IMR-90 (cell line): Measurements from ENCODE around the gene GAS7. TPM values are rescaled to one million over a fixed set of nuclear protein-coding genes. Genes with fewer than 3 reads are reported as not detected.

Experiments used
- ATAC-seq: fragments of 200-7000 bp; cut with Tn5 transposase; 2 replicates; pipeline ENCODE4 v1.9.1; 2020; ENCODE audit warnings: low read depth, mild to moderate bottlenecking, moderate library complexity
- BruUV-seq: library from RNA; stranded (reverse); fragments of 400-500 nt; replicated peaks from 2 replicates; lab custom pipeline; 2021; lab: Mats Ljungman, UMichigan
- CTCF ChIA-PET: fragments of 300-600 bp; formaldehyde crosslinking; extraction: SDS; loops from one replicate; lab custom pipeline; 2021; ENCODE audit warnings: antibody characterized with exemption; lab: Yijun Ruan, JAX
- POLR2A ChIA-PET: fragments of 300-600 bp; sonication (Branson Sonifier 250); formaldehyde crosslinking; loops from one replicate; lab custom pipeline; 2022; ENCODE audit warnings: antibody characterized with exemption; ENCODE audit not compliant: unreplicated experiment; lab: Charles Lee
- DNase-seq: peaks from one replicate; pipeline ENCODE4 v3.0.0; 2013
- H2AFZ ChIP-seq: replicated peaks from 2 replicates; pipeline ENCODE3; 2013; ENCODE audit warnings: low read length, mild to moderate bottlenecking; ENCODE audit not compliant: poor library complexity
- H2AK5ac ChIP-seq: 2 replicates; pipeline ENCODE4 v1.6.1; 2013; ENCODE audit warnings: low read depth, low read length, inconsistent platforms
- H2AK9ac ChIP-seq: replicated peaks from 2 replicates; pipeline ENCODE3; 2013; ENCODE audit warnings: mild to moderate bottlenecking, low read depth, low read length, moderate library complexity; ENCODE audit not compliant: poor library complexity
- H2BK120ac ChIP-seq: 2 replicates; pipeline ENCODE4 v1.6.1; 2013; ENCODE audit warnings: low read depth, low read length, inconsistent platforms
- H2BK15ac ChIP-seq: 3 replicates; pipeline ENCODE4 v1.6.1; 2013; ENCODE audit warnings: low read depth, low read length, inconsistent platforms
- H2BK20ac ChIP-seq: 2 replicates; pipeline ENCODE4 v1.6.1; 2013; ENCODE audit warnings: low read depth, mild to moderate bottlenecking, inconsistent platforms, low read length, moderate library complexity
- H2BK5ac ChIP-seq: 2 replicates; pipeline ENCODE4 v1.6.1; 2013; ENCODE audit warnings: mild to moderate bottlenecking, low read depth, low read length, inconsistent platforms; ENCODE audit not compliant: poor library complexity, severe bottlenecking
- H3K14ac ChIP-seq: replicated peaks from 2 replicates; pipeline ENCODE4 v1.6.1; 2013; ENCODE audit warnings: low read depth, low read length, inconsistent platforms
- H3K18ac ChIP-seq: 2 replicates; pipeline ENCODE4 v1.6.1; 2013; ENCODE audit warnings: low read depth, low read length, control low read depth
- H3K23ac ChIP-seq: 2 replicates; pipeline ENCODE4 v1.6.1; 2013; ENCODE audit warnings: low read depth, low read length, inconsistent platforms
- H3K27ac ChIP-seq: 2 replicates; pipeline ENCODE4 v1.5.1; 2013; ENCODE audit warnings: mild to moderate bottlenecking, control low read depth, low read length; ENCODE audit not compliant: insufficient read depth
- H3K27me3 ChIP-seq: 2 replicates; pipeline ENCODE4 v1.6.1; 2013; ENCODE audit warnings: low read length; ENCODE audit not compliant: control insufficient read depth, insufficient read depth
- H3K36me3 ChIP-seq: 2 replicates; pipeline ENCODE4 v1.6.1; 2013; ENCODE audit warnings: low read length, mixed read lengths; ENCODE audit not compliant: control insufficient read depth, insufficient read depth
- H3K4ac ChIP-seq: 2 replicates; pipeline ENCODE4 v1.6.1; 2013; ENCODE audit warnings: low read depth, low read length, inconsistent platforms
- H3K4me1 ChIP-seq: 2 replicates; pipeline ENCODE4 v1.6.1; 2013; ENCODE audit warnings: low read length, mixed read lengths; ENCODE audit not compliant: control insufficient read depth, insufficient read depth
- H3K4me2 ChIP-seq: 2 replicates; pipeline ENCODE4 v1.6.1; 2013; ENCODE audit warnings: low read depth, mild to moderate bottlenecking, control low read depth, low read length, moderate library complexity
- H3K4me3 ChIP-seq: 2 replicates; pipeline ENCODE4 v1.5.1; 2013; ENCODE audit warnings: low read depth, mild to moderate bottlenecking, control low read depth, low read length, moderate library complexity; ENCODE audit not compliant: insufficient read depth
- H3K56ac ChIP-seq: 2 replicates; pipeline ENCODE4 v1.6.1; 2013; ENCODE audit warnings: low read length, inconsistent platforms; ENCODE audit not compliant: insufficient read depth; ENCODE audit errors: extremely low read depth
- H3K79me1 ChIP-seq, 2 experiments: 2 replicates each; pipeline ENCODE4 v1.6.1; 2013; ENCODE audit warnings: low read length in 2 of 2, inconsistent platforms in 1 of 2, low read depth in 1 of 2
- H3K9ac ChIP-seq: 2 replicates; pipeline ENCODE4 v1.6.1; 2013; ENCODE audit warnings: low read depth, low read length, control low read depth
- H3K9me1 ChIP-seq: 2 replicates; pipeline ENCODE4 v1.6.1; 2013; ENCODE audit warnings: low read length, inconsistent platforms; ENCODE audit not compliant: insufficient read depth
- H3K9me3 ChIP-seq: 2 replicates; pipeline ENCODE4 v1.6.1; 2013; ENCODE audit warnings: low read length; ENCODE audit not compliant: control insufficient read depth, insufficient read depth
- H4K20me1 ChIP-seq: 2 replicates; pipeline ENCODE4 v1.6.1; 2013; ENCODE audit warnings: low read length, inconsistent platforms; ENCODE audit not compliant: insufficient read depth
- H4K5ac ChIP-seq: 2 replicates; pipeline ENCODE4 v1.6.1; 2013; ENCODE audit warnings: mild to moderate bottlenecking, low read depth, low read length, control low read depth
- H4K8ac ChIP-seq, 2 experiments: 2 replicates each; pipeline ENCODE4 v1.6.1; 2013; ENCODE audit warnings: low read depth in 2 of 2, low read length in 2 of 2, control low read depth in 1 of 2, inconsistent platforms in 1 of 2
- H4K91ac ChIP-seq: 2 replicates; pipeline ENCODE4 v1.6.1; 2013; ENCODE audit warnings: low read depth, low read length, inconsistent platforms; ENCODE audit not compliant: insufficient read depth
- MAFK ChIP-seq: IDR thresholded peaks from 2 replicates; pipeline ENCODE4 v1.6.1; 2012; ENCODE audit warnings: low read depth, low read length, improper control_type of control experiment
- MXI1 ChIP-seq: IDR thresholded peaks from 2 replicates; pipeline ENCODE4 v1.6.1; 2012; ENCODE audit warnings: low read depth, mild to moderate bottlenecking, low read length, moderate library complexity, borderline replicate concordance
- RAD21 ChIP-seq: IDR thresholded peaks from 2 replicates; pipeline ENCODE4 v1.6.1; 2012; ENCODE audit warnings: low read length, improper control_type of control experiment
- RFX5 ChIP-seq: IDR thresholded peaks from 2 replicates; pipeline ENCODE4 v1.8.0; 2012; ENCODE audit warnings: low read depth, mild to moderate bottlenecking, low read length, moderate library complexity
- WGBS, 2 experiments: methylation state at CpG; one replicate each; pipeline versions ENCODE4 v1.1.5 to v1.1.7; 2013; ENCODE audit warnings: missing lambda C conversion rate in 2 of 2; ENCODE audit not compliant: insufficient read length in 1 of 2; ENCODE audit errors: extremely low coverage in 2 of 2; 5-methylcytosine and 5-hydroxymethylcytosine counted together
- dilution Hi-C: fragments of 300-500 bp; cut with HindIII; formaldehyde crosslinking; loops from one replicate; pipeline ENCODE4 v1.14.3; 2018; ENCODE audit warnings: low sequenced_read_pairs; ENCODE audit not compliant: unreplicated experiment
- in situ Hi-C: fragments of 300-500 bp; cut with MboI; formaldehyde crosslinking; loops from 3 replicates; pipeline ENCODE4 v1.14.3; 2019; ENCODE audit warnings: low sequenced_read_pairs, inconsistent platforms, mixed read lengths
- intact Hi-C: fragments of 100-400 bp; cut with micrococcal nuclease; formaldehyde crosslinking; loops from 2 replicates; pipeline ENCODE4 v1.10.0; 2022
- polyA plus RNA-seq, 3 experiments: library from polyadenylated mRNA; depleted of rRNA; stranded (reverse); fragments of >200 nt; gene quantifications; 2 replicates each; pipeline ENCODE4 v1.2.3, GENCODE V29; 2012; ENCODE audit warnings: low replicate concordance in 1 of 3
- total RNA-seq: library from RNA; depleted of rRNA; stranded (reverse); fragments of >200 nt; gene quantifications from 2 replicates; pipeline ENCODE4 v1.2.3, GENCODE V29; 2012
- TF ChIP-seq, protein P1 (sequence below): fragments of 150-350 bp; IDR thresholded peaks from 2 replicates; pipeline ENCODE4 v1.6.1; 2016; ENCODE audit warnings: low read depth, mild to moderate bottlenecking, low read length, moderate library complexity, borderline replicate concordance
- TF ChIP-seq, protein P2 (sequence below): conservative IDR thresholded peaks from 2 replicates; pipeline ENCODE4 v1.5.1; 2012; ENCODE audit warnings: mild to moderate bottlenecking, low read depth, low read length, improper control_type of control experiment

GAS7 gene
- total and polyA plus RNA-seq, 2 of the 4 experiments (the other 2 are of a cell fraction), result 4.6 to 5.0 TPM

DNA sequence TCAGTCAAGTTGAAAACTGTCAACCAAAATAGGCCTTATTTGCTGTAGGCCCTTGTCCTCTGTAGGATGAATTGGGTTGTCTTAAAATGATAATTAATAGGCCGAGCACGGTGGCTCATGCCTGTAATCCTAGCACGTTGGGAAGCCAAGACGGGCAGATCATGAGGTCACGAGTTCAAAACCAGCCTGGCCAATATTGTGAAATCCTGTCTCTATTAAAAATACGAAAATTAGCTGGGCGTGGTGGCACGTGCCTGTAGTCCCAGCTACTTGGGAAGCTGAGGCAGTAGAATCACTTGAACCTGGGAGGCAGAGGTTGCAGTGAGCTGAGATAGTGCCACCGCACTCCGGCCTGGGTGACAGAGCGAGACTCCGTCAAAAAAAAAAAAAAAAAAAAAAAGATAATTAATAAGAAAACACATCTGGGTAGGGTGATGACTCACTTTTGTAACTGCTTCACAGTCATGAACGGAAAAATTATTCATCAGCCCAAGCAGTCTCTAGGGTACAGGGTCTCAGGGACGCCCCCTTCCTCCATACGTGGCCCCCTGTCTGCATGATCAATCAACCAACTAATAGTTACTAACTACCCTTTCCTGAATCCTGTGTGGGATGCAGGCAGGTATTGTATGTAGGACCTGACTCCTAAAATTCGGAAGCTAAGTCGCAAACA lies 156.4 kb downstream of the GAS7 start:
- dilution Hi-C loops, result no loop called here
- H3K23ac ChIP-seq, result no peak overlapping the region
- no peak overlapping the region for H2AFZ ChIP-seq
- no peaks in the 10 kb centered on the region for H3K36me3 ChIP-seq
- no peak overlapping the region for H3K9ac ChIP-seq
- H4K20me1 ChIP-seq, result no peaks in the 10 kb centered on the region
- 74% methylated on average over 5 of the region's 17 CpGs; no CpG with 5 or more reads in 1 of the 2 experiments for WGBS, 2 experiments
- no peak for TF ChIP-seq RFX5
- TF ChIP-seq MAFK, result no peak
- TF ChIP-seq, protein P1, sequence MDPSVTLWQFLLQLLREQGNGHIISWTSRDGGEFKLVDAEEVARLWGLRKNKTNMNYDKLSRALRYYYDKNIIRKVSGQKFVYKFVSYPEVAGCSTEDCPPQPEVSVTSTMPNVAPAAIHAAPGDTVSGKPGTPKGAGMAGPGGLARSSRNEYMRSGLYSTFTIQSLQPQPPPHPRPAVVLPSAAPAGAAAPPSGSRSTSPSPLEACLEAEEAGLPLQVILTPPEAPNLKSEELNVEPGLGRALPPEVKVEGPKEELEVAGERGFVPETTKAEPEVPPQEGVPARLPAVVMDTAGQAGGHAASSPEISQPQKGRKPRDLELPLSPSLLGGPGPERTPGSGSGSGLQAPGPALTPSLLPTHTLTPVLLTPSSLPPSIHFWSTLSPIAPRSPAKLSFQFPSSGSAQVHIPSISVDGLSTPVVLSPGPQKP, result no peak
- no peak for TF ChIP-seq MXI1
- TF ChIP-seq RAD21, result no peak
- TF ChIP-seq, protein P2, sequence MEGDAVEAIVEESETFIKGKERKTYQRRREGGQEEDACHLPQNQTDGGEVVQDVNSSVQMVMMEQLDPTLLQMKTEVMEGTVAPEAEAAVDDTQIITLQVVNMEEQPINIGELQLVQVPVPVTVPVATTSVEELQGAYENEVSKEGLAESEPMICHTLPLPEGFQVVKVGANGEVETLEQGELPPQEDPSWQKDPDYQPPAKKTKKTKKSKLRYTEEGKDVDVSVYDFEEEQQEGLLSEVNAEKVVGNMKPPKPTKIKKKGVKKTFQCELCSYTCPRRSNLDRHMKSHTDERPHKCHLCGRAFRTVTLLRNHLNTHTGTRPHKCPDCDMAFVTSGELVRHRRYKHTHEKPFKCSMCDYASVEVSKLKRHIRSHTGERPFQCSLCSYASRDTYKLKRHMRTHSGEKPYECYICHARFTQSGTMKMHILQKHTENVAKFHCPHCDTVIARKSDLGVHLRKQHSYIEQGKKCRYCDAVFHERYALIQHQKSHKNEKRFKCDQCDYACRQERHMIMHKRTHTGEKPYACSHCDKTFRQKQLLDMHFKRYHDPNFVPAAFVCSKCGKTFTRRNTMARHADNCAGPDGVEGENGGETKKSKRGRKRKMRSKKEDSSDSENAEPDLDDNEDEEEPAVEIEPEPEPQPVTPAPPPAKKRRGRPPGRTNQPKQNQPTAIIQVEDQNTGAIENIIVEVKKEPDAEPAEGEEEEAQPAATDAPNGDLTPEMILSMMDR, result no peak
- no peaks in the 10 kb centered on the region for H3K9me3 ChIP-seq
- DNase-seq (no peak), ATAC-seq (no peak)
- no peaks in the 10 kb centered on the region for H3K9me1 ChIP-seq
- H2BK20ac ChIP-seq, result no peak overlapping the region
- no peak overlapping the region for H4K5ac ChIP-seq
- H2BK120ac ChIP-seq, result no peak overlapping the region
- no TSS peak for BruUV-seq
- intact Hi-C loops, result no loop called here
- no peaks in the 10 kb centered on the region for H3K79me1 ChIP-seq
- H3K27ac ChIP-seq, result no peak overlapping the region
- in situ Hi-C loops, result no loop called here
- no peak overlapping the region for H3K4me3 ChIP-seq
- no peak overlapping the region for H4K91ac ChIP-seq
- H4K8ac ChIP-seq, result no peak overlapping the region
- no peaks in the 10 kb centered on the region for H3K27me3 ChIP-seq
- CTCF ChIA-PET, result no interaction called here
- POLR2A ChIA-PET, result no interaction called here
- H3K14ac ChIP-seq, result no peak overlapping the region
- no peak overlapping the region for H2AK5ac ChIP-seq
- no peak overlapping the region for H2BK15ac ChIP-seq
- no peak overlapping the region for H2BK5ac ChIP-seq
- no peak overlapping the region for H3K4me2 ChIP-seq
- H2AK9ac ChIP-seq, result no peak overlapping the region
- H3K56ac ChIP-seq, result no peak overlapping the region
- H3K18ac ChIP-seq, result no peak overlapping the region
- H3K4ac ChIP-seq, result no peak overlapping the region
- H3K4me1 ChIP-seq, result no peaks in the 10 kb centered on the region
